Measurements from ENCODE around the gene CDKAL1. TPM values are rescaled to one million over a fixed set of nuclear protein-coding genes. Genes with fewer than 3 reads are reported as not detected.

The CDKAL1 gene
- total RNA-seq, 3 donors from 2014 or later = 13.0 to 27.2 (median 18.0) TPM

GRCh38 chr6:20757761-20758160, 223.5 kb downstream of the CDKAL1 start:
- intact Hi-C loops (cut with DNase I; ENCODE audit: low total_unique reads) = no loop called here
- H3K4me3 ChIP-seq = no peak overlapping the region
- H3K27me3 ChIP-seq = no peaks in the 10 kb centered on the region
- no peak for TF ChIP-seq POLR2A (IDR thresholded peaks at IDR 0.05)
- TF ChIP-seq POLR2AphosphoS5 (IDR thresholded peaks at IDR 0.05) = no peak
- TF ChIP-seq CTCF (IDR thresholded peaks at IDR 0.05) = no peak
- H3K36me3 ChIP-seq = no peaks in the 10 kb centered on the region
- no peaks in the 10 kb centered on the region for H3K4me1 ChIP-seq
- DNase-seq (ENCODE audit: low spot score in 2 of 2) = no peak
- H3K27ac ChIP-seq = no peak overlapping the region
- H3K9me3 ChIP-seq = no peaks in the 10 kb centered on the region

GRCh38 chr6:20763296-20763695, 229.0 kb downstream of the CDKAL1 start:
- Histone ChIP-seq H3K27ac (no peak overlapping the region), H3K27me3 (no peaks in the 10 kb centered on the region), H3K9me3 (no peaks in the 10 kb centered on the region), H3K4me3 (no peak overlapping the region), H3K4me1 (no peaks in the 10 kb centered on the region), H3K36me3 (no peaks in the 10 kb centered on the region)
- no peak for DNase-seq (ENCODE audit: low spot score in 2 of 2)
- intact Hi-C loops (cut with DNase I; ENCODE audit: low total_unique reads) = no loop called here
- no peak for TF ChIP-seq POLR2AphosphoS5 (IDR thresholded peaks at IDR 0.05)
- TF ChIP-seq CTCF (IDR thresholded peaks at IDR 0.05) = no peak
- no peak for TF ChIP-seq POLR2A (IDR thresholded peaks at IDR 0.05)

- Histone ChIP-seq H3K36me3 (no peaks in the 10 kb centered on the region), H3K27ac (no peak overlapping the region), H3K4me3 (no peak overlapping the region), H3K4me1 (no peaks in the 10 kb centered on the region), H3K27me3 (no peaks in the 10 kb centered on the region), H3K9me3 (no peaks in the 10 kb centered on the region)
- no peak for DNase-seq (ENCODE audit: low spot score in 2 of 2)
- intact Hi-C loops (cut with DNase I; ENCODE audit: low total_unique reads) = no loop called here
- TF ChIP-seq POLR2A (IDR thresholded peaks at IDR 0.05) (no peak), CTCF (IDR thresholded peaks at IDR 0.05) (no peak), POLR2AphosphoS5 (IDR thresholded peaks at IDR 0.05) (no peak)
Measured at GRCh38 chr6:20769631-20770030, 235.4 kb downstream of the CDKAL1 start.

GRCh38 chr6:20770773-20771172, 236.5 kb downstream of the CDKAL1 start:
- H3K36me3 ChIP-seq = no peaks in the 10 kb centered on the region
- DNase-seq (ENCODE audit: low spot score in 2 of 2) = no peak
- no peak overlapping the region for H3K4me3 ChIP-seq
- intact Hi-C loops (cut with DNase I; ENCODE audit: low total_unique reads) = no loop called here
- H3K9me3 ChIP-seq = no peaks in the 10 kb centered on the region
- H3K27me3 ChIP-seq = no peaks in the 10 kb centered on the region
- TF ChIP-seq POLR2AphosphoS5 (IDR thresholded peaks at IDR 0.05) (no peak), POLR2A (IDR thresholded peaks at IDR 0.05) (no peak), CTCF (IDR thresholded peaks at IDR 0.05) (no peak)
- no peaks in the 10 kb centered on the region for H3K4me1 ChIP-seq
- no peak overlapping the region for H3K27ac ChIP-seq

- Histone ChIP-seq H3K4me3 (no peak overlapping the region), H3K36me3 (no peaks in the 10 kb centered on the region), H3K27ac (no peak overlapping the region), H3K9me3 (no peaks in the 10 kb centered on the region), H3K27me3 (no peaks in the 10 kb centered on the region), H3K4me1 (no peaks in the 10 kb centered on the region)
- intact Hi-C loops (cut with DNase I; ENCODE audit: low total_unique reads) = no loop called here
- DNase-seq (ENCODE audit: low spot score in 2 of 2) = no peak
- TF ChIP-seq POLR2A (IDR thresholded peaks at IDR 0.05) (no peak), CTCF (IDR thresholded peaks at IDR 0.05) (no peak), POLR2AphosphoS5 (IDR thresholded peaks at IDR 0.05) (no peak)
Measured at GRCh38 chr6:20771409-20771808, 237.2 kb downstream of the CDKAL1 start.
